Gastroesophageal sphincter (tissue), 3 donors: ENCODE measurements around the gene JAGN1.
"Not testable (repeated sequence)": the region's sequence is repeated elsewhere in the genome, so short reads cannot be mapped to it uniquely, and the experiment has no call there.

Source experiments
- POLR2A ChIP-seq, 2 donors: fragments of 450-650 bp; IDR thresholded peaks; one replicate each; pipeline ENCODE4 v1.6.1; 2017; ENCODE audit warnings: antibody characterized with exemption in 2 of 2, mild to moderate bottlenecking in 2 of 2, moderate library complexity in 1 of 2
- POLR2AphosphoS5 ChIP-seq: sonication (generic); formaldehyde crosslinking; IDR thresholded peaks from one replicate; pipeline ENCODE4 v1.6.1; 2017; ENCODE audit warnings: antibody characterized with exemption
- TF ChIP-seq, protein P1 (sequence below), 4 experiments: fragments of 200-600 bp in 2 of 4; fragments of 450-650 bp in 2 of 4; sonication (generic) in 1 of 4; IDR thresholded peaks; one replicate each; pipeline ENCODE4 v1.5.1; 2017 to 2019; ENCODE audit warnings: antibody characterized with exemption in 4 of 4, mild to moderate bottlenecking in 2 of 4, moderate library complexity in 2 of 4

DNA sequence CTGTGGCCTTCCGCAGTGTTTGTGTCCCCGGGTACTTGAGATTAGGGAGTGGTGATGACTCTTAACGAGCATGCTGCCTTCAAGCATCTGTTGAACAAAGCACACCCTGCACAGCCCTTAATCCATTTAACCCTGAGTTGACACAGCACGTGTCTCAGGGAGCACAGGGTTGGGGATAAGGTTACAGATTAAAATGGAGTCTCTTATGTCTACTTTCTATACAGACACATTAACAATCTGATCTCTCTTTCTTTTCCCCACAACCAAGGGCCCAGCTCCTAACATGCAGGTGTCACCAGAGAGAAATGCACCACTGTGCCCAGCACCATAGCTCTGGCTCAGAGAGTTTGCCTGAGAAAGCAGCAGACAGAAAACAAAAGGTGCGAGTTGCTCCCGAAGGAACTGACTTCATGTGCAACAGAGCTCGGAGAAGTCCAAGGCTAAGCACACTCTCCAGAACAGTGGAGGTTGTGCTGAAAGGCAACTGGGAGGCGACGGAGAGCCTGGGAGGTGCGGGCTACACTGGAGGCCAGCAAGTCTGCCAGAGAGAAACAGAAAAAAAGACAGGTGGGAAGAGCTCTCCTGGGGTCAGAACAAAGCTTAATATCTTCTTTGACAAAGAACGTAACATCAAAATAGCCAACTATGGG is 36.0 kb upstream of the JAGN1 start:
- TF ChIP-seq POLR2AphosphoS5; POLR2A (IDR thresholded peaks at IDR 0.05): not testable (repeated sequence)
- TF ChIP-seq, protein P1, sequence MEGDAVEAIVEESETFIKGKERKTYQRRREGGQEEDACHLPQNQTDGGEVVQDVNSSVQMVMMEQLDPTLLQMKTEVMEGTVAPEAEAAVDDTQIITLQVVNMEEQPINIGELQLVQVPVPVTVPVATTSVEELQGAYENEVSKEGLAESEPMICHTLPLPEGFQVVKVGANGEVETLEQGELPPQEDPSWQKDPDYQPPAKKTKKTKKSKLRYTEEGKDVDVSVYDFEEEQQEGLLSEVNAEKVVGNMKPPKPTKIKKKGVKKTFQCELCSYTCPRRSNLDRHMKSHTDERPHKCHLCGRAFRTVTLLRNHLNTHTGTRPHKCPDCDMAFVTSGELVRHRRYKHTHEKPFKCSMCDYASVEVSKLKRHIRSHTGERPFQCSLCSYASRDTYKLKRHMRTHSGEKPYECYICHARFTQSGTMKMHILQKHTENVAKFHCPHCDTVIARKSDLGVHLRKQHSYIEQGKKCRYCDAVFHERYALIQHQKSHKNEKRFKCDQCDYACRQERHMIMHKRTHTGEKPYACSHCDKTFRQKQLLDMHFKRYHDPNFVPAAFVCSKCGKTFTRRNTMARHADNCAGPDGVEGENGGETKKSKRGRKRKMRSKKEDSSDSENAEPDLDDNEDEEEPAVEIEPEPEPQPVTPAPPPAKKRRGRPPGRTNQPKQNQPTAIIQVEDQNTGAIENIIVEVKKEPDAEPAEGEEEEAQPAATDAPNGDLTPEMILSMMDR (IDR thresholded peaks at IDR 0.05): not testable (repeated sequence)
